ENCODE data around the gene MROH7. TPM values are rescaled to one million over a fixed set of nuclear protein-coding genes. Genes with fewer than 3 reads are reported as not detected.

Gene MROH7
- total RNA-seq, 3 donors from 2014 or later: 8.9 to 39.0 (median 16.6) TPM

GRCh38 chr1:54744696-54745095 is 103.1 kb downstream of the MROH7 start:
- Histone ChIP-seq H3K4me1 (ENCODE audit: low read depth) (no peaks in the 10 kb centered on the region), H3K4me3 (no peak overlapping the region), H3K9me3 (no peaks in the 10 kb centered on the region), H3K36me3 (ENCODE audit: low read depth) (peaks cover 3% of the 10 kb centered on the region)
- TF ChIP-seq CTCF (IDR thresholded peaks at IDR 0.05): no peak
- intact Hi-C loops (cut with DNase I, micrococcal nuclease): no loop called here
- ATAC-seq (no peak), DNase-seq (no peak)

GRCh38 chr1:54745274-54745673 is 103.7 kb downstream of the MROH7 start:
- Histone ChIP-seq H3K4me1 (ENCODE audit: low read depth) (no peaks in the 10 kb centered on the region), H3K36me3 (ENCODE audit: low read depth) (peaks cover 3% of the 10 kb centered on the region), H3K9me3 (no peaks in the 10 kb centered on the region), H3K4me3 (no peak overlapping the region)
- no peak for DNase-seq
- intact Hi-C loops (cut with DNase I, micrococcal nuclease): no loop called here
- TF ChIP-seq CTCF (IDR thresholded peaks at IDR 0.05): no peak
- no peak for ATAC-seq

GRCh38 chr1:54745864-54746263 is 104.3 kb downstream of the MROH7 start:
- H3K36me3 ChIP-seq (ENCODE audit: low read depth): peaks cover 3% of the 10 kb centered on the region

GRCh38 chr1:54748094-54748835 is 106.7 kb downstream of the MROH7 start:
- DNase-seq (no peak), ATAC-seq (no peak)
- intact Hi-C loops (cut with DNase I, micrococcal nuclease): no loop called here
- no peak overlapping the region for H3K4me3 ChIP-seq
- no peak for TF ChIP-seq CTCF (IDR thresholded peaks at IDR 0.05)
- no peaks in the 10 kb centered on the region for H3K36me3 ChIP-seq (ENCODE audit: low read depth)
- H3K4me1 ChIP-seq (ENCODE audit: low read depth): no peaks in the 10 kb centered on the region
- H3K9me3 ChIP-seq: no peaks in the 10 kb centered on the region

More at GRCh38 chr1:54745864-54746263, 104.3 kb downstream of the MROH7 start:
- no peaks in the 10 kb centered on the region for H3K9me3 ChIP-seq
- DNase-seq: no peak
- no peaks in the 10 kb centered on the region for H3K4me1 ChIP-seq (ENCODE audit: low read depth)
- TF ChIP-seq CTCF (IDR thresholded peaks at IDR 0.05): no peak
- intact Hi-C loops (cut with DNase I, micrococcal nuclease): no loop called here
- no peak for ATAC-seq
- no peak overlapping the region for H3K4me3 ChIP-seq

GRCh38 chr1:54750596-54750995 is 109.0 kb downstream of the MROH7 start:
- H3K4me3 ChIP-seq: no peak overlapping the region
- H3K9me3 ChIP-seq: no peaks in the 10 kb centered on the region
- DNase-seq (no peak), ATAC-seq (no peak)
- TF ChIP-seq CTCF (IDR thresholded peaks at IDR 0.05): no peak
- intact Hi-C loops (cut with DNase I, micrococcal nuclease): no loop called here
- no peaks in the 10 kb centered on the region for H3K4me1 ChIP-seq (ENCODE audit: low read depth)
- H3K36me3 ChIP-seq (ENCODE audit: low read depth): no peaks in the 10 kb centered on the region

Measured in mucosa of descending colon (tissue), 3 donors.